HL-60 (cell line): Measurements from ENCODE around the gene NPC1.
A peak's percentile ranks its signal among the peaks of the same experiment; 100 is the strongest.

Experiments used
- DNase-seq, 2 experiments: peaks; one replicate each; pipeline ENCODE4 v3.0.0-alpha.2; 2010 to 2020; ENCODE audit warnings: low read depth in 1 of 2, low spot score in 1 of 2
- H3K27ac ChIP-seq: fragments of 250-450 bp; sonication (Bioruptor Pico); replicated peaks from 2 replicates; pipeline ENCODE4 v1.5.1; 2020; ENCODE audit warnings: mild to moderate bottlenecking, moderate library complexity
- H3K27me3 ChIP-seq: fragments of 250-450 bp; sonication (Bioruptor Pico); 2 replicates; pipeline ENCODE4 v1.5.1; 2021; ENCODE audit warnings: mild to moderate bottlenecking, moderate library complexity; ENCODE audit not compliant: insufficient read depth, poor library complexity, severe bottlenecking
- H3K4me3 ChIP-seq: replicated peaks from 2 replicates; pipeline ENCODE4 v1.5.1; 2011; ENCODE audit warnings: mild to moderate bottlenecking, control low read depth, low read length; ENCODE audit not compliant: insufficient read depth
- CTCF ChIP-seq: IDR thresholded peaks from one replicate; pipeline ENCODE4 v1.5.1; 2011; ENCODE audit warnings: low read length, control low read depth, inconsistent platforms; ENCODE audit not compliant: insufficient read depth
- GABPA ChIP-seq: IDR thresholded peaks from 2 replicates; pipeline ENCODE4 v1.6.1; 2012; ENCODE audit warnings: low read depth
- POLR2AphosphoS5 ChIP-seq: IDR thresholded peaks from 2 replicates; pipeline ENCODE4 v1.6.1; 2012; ENCODE audit warnings: low read depth
- REST ChIP-seq: IDR thresholded peaks from 2 replicates; pipeline ENCODE4 v1.6.1; 2012; ENCODE audit warnings: low read depth; ENCODE audit not compliant: insufficient replicate concordance
- SPI1 ChIP-seq: IDR thresholded peaks from 2 replicates; pipeline ENCODE4 v1.6.1; 2012; ENCODE audit warnings: low read depth, mild to moderate bottlenecking, borderline replicate concordance

The NPC1 gene

GRCh38 chr18:23587220-23587642, 925 bp upstream of the NPC1 start:
- H3K27ac ChIP-seq = no peak overlapping the region
- H3K4me3 ChIP-seq = peak overlapping the region; percentile 12; the same call in 1 of the 2 replicates
- TF ChIP-seq REST = no peak
- TF ChIP-seq POLR2AphosphoS5 = no peak
- TF ChIP-seq GABPA = no peak
- no peak for TF ChIP-seq SPI1
- no peak for TF ChIP-seq CTCF

GRCh38 chr18:23585897-23586248, 433 bp downstream of the NPC1 start:
- Histone ChIP-seq H3K27ac (peak overlapping the region; percentile 92), H3K4me3 (peak overlapping the region; percentile 96), H3K27me3 (peaks cover 6% of the 10 kb centered on the region)
- no peak for TF ChIP-seq REST
- TF ChIP-seq GABPA = no peak
- no peak for TF ChIP-seq POLR2AphosphoS5
- TF ChIP-seq CTCF = no peak
- TF ChIP-seq SPI1 = no peak
- DNase-seq = peak in 1 of 2 experiments; percentile 20

More at GRCh38 chr18:23587220-23587642, 925 bp upstream of the NPC1 start:
- peaks cover 6% of the 10 kb centered on the region for H3K27me3 ChIP-seq
- DNase-seq = no peak

- peak; percentile 22 to 43 for DNase-seq
- peaks cover 6% of the 10 kb centered on the region for H3K27me3 ChIP-seq
- peak overlapping the region; percentile 96 for H3K4me3 ChIP-seq
- peak overlapping the region; percentile 92 for H3K27ac ChIP-seq
- TF ChIP-seq SPI1 (no peak), CTCF (no peak)
Observed at GRCh38 chr18:23585007-23585871, 1.1 kb downstream of the NPC1 start.
